ENCODE measurements around the gene ABHD10.

ABHD10 gene

GRCh38 chr3:111972891-111973290, 5.9 kb upstream of the ABHD10 start:
- TF ChIP-seq CTCF (IDR thresholded peaks at IDR 0.05; ENCODE audit: insufficient read depth, missing control alignments): no peak
- DNase-seq (ENCODE audit: insufficient read length, low spot score): no peak
- no peak for FAIRE-seq

GRCh38 chr3:111975131-111975530, 3.7 kb upstream of the ABHD10 start:
- TF ChIP-seq CTCF (IDR thresholded peaks at IDR 0.05; ENCODE audit: insufficient read depth, missing control alignments): no peak
- FAIRE-seq (no peak), DNase-seq (ENCODE audit: insufficient read length, low spot score) (no peak)

GRCh38 chr3:111976254-111976653, 2.6 kb upstream of the ABHD10 start:
- no peak for TF ChIP-seq CTCF (IDR thresholded peaks at IDR 0.05; ENCODE audit: insufficient read depth, missing control alignments)
- peak; percentile 32 for FAIRE-seq
- DNase-seq (ENCODE audit: insufficient read length, low spot score): no peak

- DNase-seq (ENCODE audit: insufficient read length, low spot score): no peak
- TF ChIP-seq CTCF (IDR thresholded peaks at IDR 0.05; ENCODE audit: insufficient read depth, missing control alignments): no peak
- FAIRE-seq: peak; percentile 6
These were observed 710 bp downstream of the ABHD10 start for GRCh38 chr3:111979434-111980038.

GRCh38 chr3:111980716-111981456, 2.1 kb downstream of the ABHD10 start:
- DNase-seq (ENCODE audit: insufficient read length, low spot score) (no peak), FAIRE-seq (no peak)
- no peak for TF ChIP-seq CTCF (IDR thresholded peaks at IDR 0.05; ENCODE audit: insufficient read depth, missing control alignments)

- no peak for TF ChIP-seq CTCF (IDR thresholded peaks at IDR 0.05; ENCODE audit: insufficient read depth, missing control alignments)
- DNase-seq (ENCODE audit: insufficient read length, low spot score) (no peak), FAIRE-seq (peak; percentile 73)
These were observed 2.6 kb downstream of the ABHD10 start for GRCh38 chr3:111981457-111981763.

- FAIRE-seq: no peak
These were observed 5.9 kb downstream of the ABHD10 start for GRCh38 chr3:111984636-111985298.

More at GRCh38 chr3:111984636-111985298, 5.9 kb downstream of the ABHD10 start:
- TF ChIP-seq CTCF (IDR thresholded peaks at IDR 0.05; ENCODE audit: insufficient read depth, missing control alignments): no peak
- DNase-seq (ENCODE audit: insufficient read length, low spot score): no peak
